GM19463 (cell line): ENCODE measurements around the gene LRRFIP2.

ENCODE experiments used
- ATAC-seq: cut with Tn5 transposase; IDR thresholded peaks from one replicate; pipeline ENCODE4 v1.9.1; 2021; ENCODE audit warnings: mild to moderate bottlenecking, moderate library complexity; ENCODE audit not compliant: unreplicated experiment

LRRFIP2 gene

GRCh38 chr3:37117548-37117947 lies 56.8 kb downstream of the LRRFIP2 start:
- no peak for ATAC-seq

GRCh38 chr3:37116998-37117397 lies 57.4 kb downstream of the LRRFIP2 start:
- no peak for ATAC-seq

- no peak for ATAC-seq
These were observed 58.9 kb downstream of the LRRFIP2 start for GRCh38 chr3:37115446-37115845.

GRCh38 chr3:37114251-37115145 lies 59.9 kb downstream of the LRRFIP2 start:
- no peak for ATAC-seq

GRCh38 chr3:37112987-37113386 lies 61.4 kb downstream of the LRRFIP2 start:
- no peak for ATAC-seq

GRCh38 chr3:37111199-37111598 lies 63.2 kb downstream of the LRRFIP2 start:
- no peak for ATAC-seq

- ATAC-seq: no peak
These were observed 66.5 kb downstream of the LRRFIP2 start for GRCh38 chr3:37107846-37108245.

GRCh38 chr3:37103103-37103808 lies 71.1 kb downstream of the LRRFIP2 start:
- no peak for ATAC-seq

GRCh38 chr3:37100411-37100810 lies 74.0 kb downstream of the LRRFIP2 start:
- no peak for ATAC-seq

GRCh38 chr3:37099469-37099868 lies 74.9 kb downstream of the LRRFIP2 start:
- no peak for ATAC-seq

GRCh38 chr3:37098884-37099283 lies 75.5 kb downstream of the LRRFIP2 start:
- no peak for ATAC-seq

- ATAC-seq: no peak
These were observed 76.6 kb downstream of the LRRFIP2 start for GRCh38 chr3:37097776-37098175.

- ATAC-seq: no peak
These were observed 77.4 kb downstream of the LRRFIP2 start for GRCh38 chr3:37096975-37097374.

GRCh38 chr3:37096288-37096687 lies 78.1 kb downstream of the LRRFIP2 start:
- ATAC-seq: no peak

GRCh38 chr3:37094636-37095035 lies 79.7 kb downstream of the LRRFIP2 start:
- ATAC-seq: no peak

GRCh38 chr3:37093481-37093880 lies 80.9 kb downstream of the LRRFIP2 start:
- no peak for ATAC-seq

- no peak for ATAC-seq
These were observed 81.9 kb downstream of the LRRFIP2 start for GRCh38 chr3:37092484-37092883.

- ATAC-seq: no peak
These were observed 86.5 kb downstream of the LRRFIP2 start for GRCh38 chr3:37087870-37088269.

- no peak for ATAC-seq
These were observed 87.5 kb downstream of the LRRFIP2 start for GRCh38 chr3:37086918-37087317.

GRCh38 chr3:37082317-37082716 lies 92.1 kb downstream of the LRRFIP2 start:
- no peak for ATAC-seq

- ATAC-seq: no peak
These were observed 98.4 kb downstream of the LRRFIP2 start for GRCh38 chr3:37075955-37076354.

- ATAC-seq: no peak
These were observed 100.2 kb downstream of the LRRFIP2 start for GRCh38 chr3:37074178-37074577.
